ENCODE measurements around the gene ZNF484. TPM values are rescaled to one million over a fixed set of nuclear protein-coding genes. Genes with fewer than 3 reads are reported as not detected.
"Not testable (repeated sequence)": the region's sequence is repeated elsewhere in the genome, so short reads cannot be mapped to it uniquely, and the experiment has no call there.

ZNF484 gene
- polyA plus RNA-seq, 1 experiment, result 5.2 TPM

- peaks cover 34% of the 10 kb centered on the region for H3K9me3 ChIP-seq (ENCODE audit: control insufficient read depth, insufficient read depth, low read length)
- ChIA-PET CTCF (no interaction called here), POLR2A (no interaction called here)
- H3K4me3 ChIP-seq (ENCODE audit: low read depth, low read length), result no peak overlapping the region
- DNase-seq (ENCODE audit: low read depth, low spot score), result no peak
- H3K27me3 ChIP-seq (ENCODE audit: control insufficient read depth, insufficient read depth, low read length), result no peaks in the 10 kb centered on the region
- no peak overlapping the region for H3K27ac ChIP-seq (ENCODE audit: low read depth, low read length)
- TF ChIP-seq CTCF (IDR thresholded peaks at IDR 0.05; ENCODE audit: low read depth, low read length), result no peak
These were observed 31.1 kb downstream of the ZNF484 start for GRCh38 chr9:92846662-92847145.

- CTCF ChIA-PET; H3K27me3 ChIP-seq (ENCODE audit: control insufficient read depth, insufficient read depth, low read length); H3K27ac ChIP-seq (ENCODE audit: low read depth, low read length); DNase-seq (ENCODE audit: low read depth, low spot score); POLR2A ChIA-PET; H3K4me3 ChIP-seq (ENCODE audit: low read depth, low read length): not testable (repeated sequence)
- H3K9me3 ChIP-seq (ENCODE audit: control insufficient read depth, insufficient read depth, low read length), result peaks cover 24% of the 10 kb centered on the region
These were observed 39.4 kb downstream of the ZNF484 start for GRCh38 chr9:92838411-92838810.

- CTCF ChIA-PET, result no interaction called here
- POLR2A ChIA-PET, result no interaction called here
These were observed 40.6 kb downstream of the ZNF484 start for GRCh38 chr9:92837191-92837590.

GRCh38 chr9:92829420-92829819, 48.4 kb downstream of the ZNF484 start:
- peaks cover 3% of the 10 kb centered on the region for H3K27me3 ChIP-seq (ENCODE audit: control insufficient read depth, insufficient read depth, low read length)
- ChIA-PET POLR2A (no interaction called here), CTCF (no interaction called here)
- no peak overlapping the region for H3K27ac ChIP-seq (ENCODE audit: low read depth, low read length)
- no peak for TF ChIP-seq CTCF (IDR thresholded peaks at IDR 0.05; ENCODE audit: low read depth, low read length)
- H3K4me3 ChIP-seq (ENCODE audit: low read depth, low read length), result no peak overlapping the region
- no peaks in the 10 kb centered on the region; the same call in 1 of the 2 replicates for H3K9me3 ChIP-seq (ENCODE audit: control insufficient read depth, insufficient read depth, low read length)
- DNase-seq (ENCODE audit: low read depth, low spot score), result no peak

More at GRCh38 chr9:92837191-92837590, 40.6 kb downstream of the ZNF484 start:
- no peak for DNase-seq (ENCODE audit: low read depth, low spot score)
- no peak for TF ChIP-seq CTCF (IDR thresholded peaks at IDR 0.05; ENCODE audit: low read depth, low read length)
- peaks cover 17% of the 10 kb centered on the region for H3K9me3 ChIP-seq (ENCODE audit: control insufficient read depth, insufficient read depth, low read length)
- H3K4me3 ChIP-seq (ENCODE audit: low read depth, low read length), result no peak overlapping the region
- no peaks in the 10 kb centered on the region for H3K27me3 ChIP-seq (ENCODE audit: control insufficient read depth, insufficient read depth, low read length)
- no peak overlapping the region for H3K27ac ChIP-seq (ENCODE audit: low read depth, low read length)

- H3K27ac ChIP-seq (ENCODE audit: low read depth, low read length); POLR2A ChIA-PET; DNase-seq (ENCODE audit: low read depth, low spot score); H3K4me3 ChIP-seq (ENCODE audit: low read depth, low read length); CTCF ChIA-PET; H3K9me3 ChIP-seq (ENCODE audit: control insufficient read depth, insufficient read depth, low read length): not testable (repeated sequence)
- peaks cover 13% of the 10 kb centered on the region for H3K27me3 ChIP-seq (ENCODE audit: control insufficient read depth, insufficient read depth, low read length)
These were observed 52.8 kb downstream of the ZNF484 start for GRCh38 chr9:92825065-92825464.

DNA sequence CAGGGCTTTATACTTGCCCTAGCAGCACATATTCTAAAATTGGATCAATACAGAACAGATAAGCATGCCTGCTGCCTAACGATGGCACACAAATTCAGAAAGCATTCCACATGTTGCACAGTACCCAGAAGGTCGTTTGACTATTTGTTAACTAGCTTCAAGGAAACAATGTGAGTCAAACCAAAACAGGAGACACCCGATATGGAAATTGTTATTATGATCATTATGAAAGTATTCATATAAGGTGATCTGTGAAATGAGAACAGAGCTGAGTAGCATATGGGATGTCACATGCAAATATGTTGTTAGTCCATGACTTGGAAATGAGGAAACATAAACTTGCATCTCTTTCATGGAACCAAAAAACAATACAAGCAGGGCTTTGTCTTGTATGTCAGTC, 56.9 kb downstream of the ZNF484 start:
- no peak overlapping the region for H3K4me3 ChIP-seq (ENCODE audit: low read depth, low read length)
- peaks cover 23% of the 10 kb centered on the region for H3K27me3 ChIP-seq (ENCODE audit: control insufficient read depth, insufficient read depth, low read length)
- no peak overlapping the region for H3K27ac ChIP-seq (ENCODE audit: low read depth, low read length)
- no peak for TF ChIP-seq CTCF (IDR thresholded peaks at IDR 0.05; ENCODE audit: low read depth, low read length)
- POLR2A ChIA-PET, result no interaction called here
- no peak for DNase-seq (ENCODE audit: low read depth, low spot score)
- no peaks in the 10 kb centered on the region for H3K9me3 ChIP-seq (ENCODE audit: control insufficient read depth, insufficient read depth, low read length)
- CTCF ChIA-PET, result no interaction called here

DNA sequence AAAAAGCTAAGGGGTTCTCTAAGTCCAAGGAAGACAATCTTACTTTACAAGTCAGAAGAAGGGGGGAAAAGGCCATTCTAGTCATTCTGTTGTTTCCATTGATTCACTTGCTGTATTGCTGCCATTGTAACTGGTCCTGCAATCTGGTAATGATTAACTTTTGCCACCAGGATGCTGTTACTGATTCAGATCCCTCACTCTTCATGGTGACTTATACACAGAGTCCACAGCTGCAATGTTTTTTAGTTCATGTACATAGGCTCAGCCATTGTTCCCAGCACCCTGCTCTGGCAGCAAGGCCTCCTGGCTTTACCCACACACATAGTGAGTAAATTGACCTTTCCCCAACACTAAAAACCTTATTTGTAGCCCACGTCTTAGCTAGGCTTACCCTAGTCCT, 57.9 kb downstream of the ZNF484 start:
- H3K27ac ChIP-seq (ENCODE audit: low read depth, low read length); H3K9me3 ChIP-seq (ENCODE audit: control insufficient read depth, insufficient read depth, low read length); H3K4me3 ChIP-seq (ENCODE audit: low read depth, low read length); DNase-seq (ENCODE audit: low read depth, low spot score); POLR2A ChIA-PET; CTCF ChIA-PET: not testable (repeated sequence)
- H3K27me3 ChIP-seq (ENCODE audit: control insufficient read depth, insufficient read depth, low read length), result peaks cover 27% of the 10 kb centered on the region

DNA sequence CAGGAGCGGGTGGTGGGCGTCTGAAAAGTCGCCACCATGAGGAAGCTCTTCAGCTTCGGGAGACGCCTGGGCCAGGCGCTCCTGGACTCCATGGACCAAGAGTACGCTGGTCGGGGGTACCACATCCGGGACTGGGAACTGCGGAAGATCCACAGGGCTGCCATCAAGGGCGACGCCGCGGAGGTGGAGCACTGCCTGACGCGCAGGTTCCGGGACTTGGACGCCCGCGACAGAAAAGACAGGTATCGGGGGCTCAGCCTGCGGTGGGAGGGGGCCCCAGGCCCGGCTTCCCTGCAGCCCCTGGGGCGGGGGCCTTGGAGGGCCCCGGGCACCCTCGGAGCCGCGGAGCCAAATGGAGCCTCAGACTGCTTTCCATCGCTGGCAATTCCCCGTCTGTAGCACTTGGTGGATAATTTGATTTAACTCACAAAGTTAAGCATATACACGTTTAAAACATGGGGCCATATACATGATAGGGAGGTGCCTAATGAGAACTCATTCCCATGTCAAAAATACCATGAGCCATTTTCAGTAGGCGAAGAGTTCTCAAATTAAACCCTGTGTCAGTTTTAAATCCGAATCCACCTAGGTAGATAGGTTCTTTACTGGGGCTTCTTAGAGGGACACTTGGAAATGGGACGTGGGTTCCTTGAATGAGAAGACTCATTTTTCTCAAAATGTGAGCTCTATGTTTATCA, 68.1 kb downstream of the ZNF484 start:
- POLR2A ChIA-PET; H3K4me3 ChIP-seq (ENCODE audit: low read depth, low read length); DNase-seq (ENCODE audit: low read depth, low spot score); H3K27ac ChIP-seq (ENCODE audit: low read depth, low read length); H3K9me3 ChIP-seq (ENCODE audit: control insufficient read depth, insufficient read depth, low read length): not testable (repeated sequence)
- CTCF ChIA-PET, result interaction anchor here (0.8 kb wide), 1 partner anchor 505 kb away, joined by 3 read pairs; no protein-coding TSS in a partner anchor
- H3K27me3 ChIP-seq (ENCODE audit: control insufficient read depth, insufficient read depth, low read length), result peaks cover 57% of the 10 kb centered on the region

Measured in AG04450 (cell line).